HG03442 (cell line): ENCODE results near the gene ASTE1.
"Not testable (repeated sequence)": the region's sequence is repeated elsewhere in the genome, so short reads cannot be mapped to it uniquely, and the experiment has no call there.

Source experiments
- ATAC-seq: cut with Tn5 transposase; IDR thresholded peaks from one replicate; pipeline ENCODE4 v1.9.1; 2021; ENCODE audit warnings: mild to moderate bottlenecking, moderate library complexity; ENCODE audit not compliant: unreplicated experiment

Gene ASTE1

DNA sequence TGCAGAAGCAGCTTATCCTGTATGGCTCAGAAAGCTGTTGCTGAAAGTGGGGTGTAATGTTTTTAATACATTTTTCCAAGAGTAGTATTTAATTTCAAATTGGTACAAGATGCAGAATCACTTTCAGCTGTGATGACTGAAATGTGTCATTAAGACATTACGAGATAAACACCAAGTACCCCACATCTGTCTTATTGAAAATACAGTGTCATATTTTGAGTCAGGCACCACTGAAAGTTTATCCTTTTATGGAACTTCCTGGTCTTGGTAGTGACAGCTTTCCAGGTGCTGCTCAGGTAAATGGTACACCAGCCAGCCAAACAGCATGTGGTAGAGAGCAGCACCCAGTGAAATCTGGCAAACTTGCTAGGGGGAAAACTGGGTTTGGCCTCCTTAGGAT, 16.9 kb downstream of the ASTE1 start:
- ATAC-seq = no peak

DNA sequence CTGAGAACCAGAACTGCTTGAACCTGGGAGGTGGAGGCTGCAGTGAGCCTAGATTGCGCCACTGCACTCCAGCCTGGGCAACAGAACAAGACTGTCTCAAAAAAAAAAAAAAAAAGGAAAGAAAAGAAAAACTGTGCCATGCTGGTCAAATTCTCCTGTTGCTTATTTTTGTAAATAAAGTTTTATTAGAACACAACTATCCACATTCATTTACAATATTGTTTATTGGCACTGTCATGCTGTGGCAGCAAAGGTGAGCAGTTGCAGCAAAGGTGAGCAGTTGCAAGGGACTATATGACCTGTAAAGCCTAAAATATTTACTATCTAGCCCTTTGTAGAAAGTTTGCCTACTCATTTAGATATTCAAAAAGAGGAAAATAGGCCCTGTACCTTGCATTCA, 18.3 kb downstream of the ASTE1 start:
- ATAC-seq = no peak

DNA sequence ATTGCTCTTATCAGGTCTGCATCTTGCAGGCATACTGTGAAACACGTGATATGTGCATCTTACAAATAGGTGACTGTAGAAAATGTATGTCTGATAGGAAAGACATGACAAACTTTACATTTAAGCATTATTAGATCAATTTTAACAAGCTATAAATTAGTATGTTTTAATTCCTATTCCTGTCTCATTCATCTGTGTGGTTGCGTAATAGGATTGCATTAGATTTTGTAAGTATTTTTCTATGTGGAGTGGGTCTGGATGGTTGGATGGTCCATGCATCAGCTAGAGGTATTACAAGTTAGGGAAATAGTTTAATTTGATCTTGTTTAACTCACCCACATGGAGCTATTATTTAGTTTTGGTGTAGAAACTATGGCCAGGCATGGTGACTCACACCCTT, 18.8 kb downstream of the ASTE1 start:
- no peak for ATAC-seq

DNA sequence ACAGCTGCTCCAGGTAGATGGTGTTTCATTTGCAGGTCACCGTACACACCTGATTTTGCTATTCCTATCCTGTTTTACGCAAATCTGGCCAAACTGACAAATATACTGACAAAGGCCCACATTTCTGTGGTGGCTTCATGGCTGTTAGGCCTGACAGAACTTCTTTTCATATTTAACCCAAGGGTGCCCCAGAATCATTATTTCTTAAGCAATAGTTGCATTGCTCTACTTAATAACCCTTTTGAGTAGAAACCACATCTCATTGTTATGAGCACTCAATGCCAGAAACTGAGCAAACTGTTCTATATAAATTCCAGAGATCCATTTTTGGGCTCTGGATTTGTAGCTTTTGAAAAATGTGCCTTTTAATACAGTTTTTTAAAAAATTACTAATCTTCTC, 19.4 kb downstream of the ASTE1 start:
- ATAC-seq = no peak

DNA sequence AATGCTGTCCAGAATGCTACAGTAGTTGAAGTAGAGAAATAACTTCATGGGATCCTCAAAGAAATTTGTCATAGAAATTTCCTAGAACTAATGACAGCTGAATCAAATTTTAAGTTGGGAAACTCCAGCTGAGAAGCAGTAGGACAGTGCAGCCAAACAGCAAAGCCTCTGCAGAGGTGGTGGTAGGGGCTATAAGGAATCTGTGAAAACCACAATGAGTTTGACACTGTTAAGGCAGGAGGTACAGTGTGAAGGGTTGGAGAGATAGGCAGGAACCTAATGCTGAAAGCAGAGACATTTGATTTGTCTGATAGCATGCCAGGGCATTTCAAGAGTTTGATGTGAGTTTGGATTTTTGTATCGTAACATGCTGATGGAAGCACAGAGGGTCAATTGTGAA, 22.0 kb downstream of the ASTE1 start:
- no peak for ATAC-seq

DNA sequence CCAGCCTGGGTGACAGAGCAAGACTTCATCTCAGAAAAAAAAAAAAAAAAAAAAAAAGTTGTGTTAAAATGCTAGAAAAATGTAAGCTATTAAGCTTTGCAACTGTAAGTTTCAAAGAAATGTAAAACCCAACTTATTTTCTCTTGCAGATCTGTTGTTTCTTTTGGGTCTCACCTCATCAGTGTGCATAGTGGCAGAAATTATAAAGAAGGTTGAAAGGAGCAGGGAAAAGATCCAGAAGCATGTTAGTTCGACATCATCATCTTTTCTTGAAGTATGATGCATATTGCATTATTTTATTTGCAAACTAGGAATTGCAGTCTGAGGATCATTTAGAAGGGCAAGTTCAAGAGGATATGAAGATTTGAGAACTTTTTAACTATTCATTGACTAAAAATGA, 25.6 kb downstream of the ASTE1 start:
- ATAC-seq = no peak

DNA sequence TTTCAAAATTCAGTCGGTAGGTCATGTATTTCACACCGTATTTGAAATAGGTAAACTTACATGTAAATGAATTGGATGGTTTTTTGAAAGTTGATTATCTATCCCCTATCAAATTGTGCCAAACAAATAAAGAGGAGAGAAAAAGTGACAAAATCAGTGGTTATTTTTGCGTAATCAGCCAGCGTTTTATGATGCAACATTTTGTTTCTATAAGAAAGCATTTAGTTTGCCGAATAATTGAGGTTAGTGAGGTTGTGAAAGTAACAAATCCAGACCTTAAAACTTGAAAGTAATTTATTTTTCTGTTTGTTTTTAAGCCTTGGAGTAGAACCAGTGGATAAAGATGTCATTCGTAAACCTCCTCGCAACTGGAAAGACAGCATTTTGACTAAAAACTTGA, 29.3 kb downstream of the ASTE1 start:
- no peak for ATAC-seq

DNA sequence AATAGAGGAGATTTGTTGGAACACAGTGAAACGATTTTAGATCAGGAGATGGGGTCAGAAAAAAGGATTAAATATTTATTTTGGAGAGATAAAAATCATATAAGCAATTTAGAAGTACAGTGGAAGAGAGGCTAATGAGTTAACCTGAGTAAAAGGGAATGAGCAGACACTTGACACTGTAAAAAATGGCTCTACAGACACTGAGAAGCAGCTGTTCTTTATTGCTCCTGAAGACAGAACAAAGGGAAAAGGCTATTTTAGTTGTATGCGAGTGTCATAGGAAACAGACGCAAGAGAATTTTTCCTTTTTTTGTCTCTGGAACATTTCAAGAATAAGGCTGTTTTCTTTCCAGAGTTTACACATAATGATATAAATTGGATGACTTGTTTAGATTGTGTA, 34.3 kb downstream of the ASTE1 start:
- no peak for ATAC-seq

DNA sequence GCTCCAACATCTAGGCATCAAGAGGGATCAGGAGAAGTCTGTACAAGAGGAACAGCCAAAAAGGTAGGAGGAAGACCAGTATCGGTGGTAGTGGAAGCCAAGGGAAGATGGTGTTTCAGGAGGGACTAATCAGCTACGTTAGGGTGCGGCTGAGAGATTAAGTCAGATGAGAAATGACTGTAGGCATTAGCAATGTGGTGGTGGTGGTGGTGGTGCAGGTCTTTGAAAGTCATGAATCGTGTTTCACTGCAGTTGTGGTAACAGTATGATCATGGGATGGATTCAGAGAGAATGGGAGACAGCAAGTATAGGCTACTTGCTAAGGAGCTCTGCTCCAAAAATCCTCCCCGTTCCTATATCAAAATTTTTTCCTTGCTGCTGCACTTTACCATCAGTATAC, 35.5 kb downstream of the ASTE1 start:
- no peak for ATAC-seq

DNA sequence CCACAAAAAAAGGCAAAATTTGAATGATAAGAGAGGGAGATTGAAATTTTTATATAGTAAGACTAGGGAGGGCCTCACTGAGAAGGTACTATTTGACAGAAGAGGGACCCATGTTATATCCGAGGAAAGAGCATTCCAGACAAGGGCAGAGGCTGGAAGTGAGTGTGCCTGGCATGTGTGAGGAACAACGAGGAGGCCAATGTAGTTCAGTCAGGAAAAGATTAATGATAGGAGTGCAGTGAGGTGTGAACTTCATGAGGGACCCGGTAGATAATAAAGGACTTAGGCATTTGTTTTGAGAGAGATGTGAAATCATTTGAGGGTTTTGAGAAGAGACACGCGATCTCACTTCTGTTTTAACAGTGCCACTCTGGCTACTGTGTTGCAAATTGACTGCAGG, 36.3 kb downstream of the ASTE1 start:
- ATAC-seq = no peak

DNA sequence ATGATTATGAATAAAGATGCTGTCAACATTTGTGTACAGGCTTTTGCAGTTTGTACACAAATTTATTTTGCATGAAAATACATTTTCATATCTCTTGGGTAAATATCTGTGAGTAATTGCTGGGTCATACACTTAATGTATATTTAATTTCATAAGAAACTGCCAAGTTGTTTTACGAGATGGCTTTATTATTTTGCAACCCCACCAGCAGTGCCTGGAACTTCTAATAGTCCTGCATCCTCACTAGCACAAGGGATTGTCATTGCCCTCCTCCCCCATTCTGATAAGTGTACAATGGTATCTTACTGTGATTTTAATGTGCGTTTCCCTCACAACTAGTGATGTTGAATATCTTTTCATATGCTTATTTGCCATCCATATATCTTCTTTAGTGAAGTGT, 45.2 kb downstream of the ASTE1 start:
- no peak for ATAC-seq

DNA sequence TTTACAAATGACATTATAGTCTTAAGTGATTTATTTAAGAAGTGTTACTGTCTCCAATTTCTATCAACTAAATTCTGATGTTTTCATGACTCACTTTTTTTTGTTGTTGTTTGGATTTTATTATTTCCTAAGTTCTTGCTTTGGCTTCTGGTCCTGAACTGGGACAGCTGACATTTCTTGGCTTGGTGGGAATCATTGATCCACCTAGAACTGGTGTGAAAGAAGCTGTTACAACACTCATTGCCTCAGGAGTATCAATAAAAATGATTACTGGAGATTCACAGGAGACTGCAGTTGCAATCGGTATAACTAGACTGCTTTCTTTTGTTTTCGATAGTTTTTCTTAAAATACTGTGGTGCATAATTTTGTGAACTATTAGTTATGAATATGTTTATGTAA, 47.5 kb downstream of the ASTE1 start:
- ATAC-seq = no peak

DNA sequence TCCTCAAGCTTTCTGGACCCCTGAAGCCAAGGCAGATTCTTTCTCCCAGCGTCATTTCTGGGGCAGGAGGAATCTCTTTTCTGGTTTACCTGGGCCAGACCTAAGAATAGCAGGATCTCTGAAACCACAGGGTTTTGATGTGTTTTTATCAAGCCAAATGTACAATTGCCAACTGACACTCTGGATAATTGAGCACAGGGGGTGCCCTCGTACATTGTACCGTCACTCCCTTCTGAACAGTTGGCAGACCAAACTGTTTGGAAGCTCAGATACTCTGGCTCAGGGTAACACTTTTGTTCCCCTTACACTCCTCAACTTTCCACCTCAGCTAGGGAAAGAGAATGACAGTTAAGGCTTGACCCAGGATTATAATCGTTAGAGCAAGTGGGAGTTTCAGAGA, 49.9 kb downstream of the ASTE1 start:
- ATAC-seq = no peak

DNA sequence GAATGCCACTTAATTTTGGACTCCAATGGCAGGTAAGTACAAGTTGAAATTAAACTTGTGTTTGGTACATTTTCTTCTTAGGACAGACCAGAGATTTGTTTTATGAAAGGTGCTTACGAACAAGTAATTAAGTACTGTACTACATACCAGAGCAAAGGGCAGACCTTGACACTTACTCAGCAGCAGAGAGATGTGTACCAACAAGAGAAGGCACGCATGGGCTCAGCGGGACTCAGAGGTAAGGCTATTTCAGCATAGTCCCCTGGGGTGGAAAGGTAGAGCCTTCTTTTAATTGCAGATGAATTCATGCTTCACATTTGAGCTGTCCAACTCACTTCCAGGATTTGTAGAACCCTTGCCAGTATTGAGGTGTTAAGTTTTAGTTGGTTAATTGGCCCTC, 51.4 kb downstream of the ASTE1 start:
- no peak for ATAC-seq

DNA sequence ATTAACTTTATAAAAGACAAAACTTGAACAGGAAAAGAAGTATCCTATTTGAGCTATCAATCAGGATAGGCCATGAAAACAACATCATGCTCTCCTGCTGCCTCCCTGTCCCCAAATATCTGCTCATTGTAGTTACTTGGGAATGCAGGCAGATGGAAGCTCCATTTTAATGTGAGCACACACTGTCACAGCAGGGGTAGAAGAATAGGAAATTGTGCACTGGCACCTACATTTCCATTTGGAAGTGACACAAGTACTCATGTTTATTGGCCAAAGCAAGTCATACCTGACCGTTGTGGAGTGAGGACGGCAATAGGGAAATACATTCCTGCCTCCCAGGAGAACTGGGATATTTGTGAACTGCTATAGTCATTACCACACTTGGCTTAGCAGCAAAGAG, 52.4 kb downstream of the ASTE1 start:
- ATAC-seq = no peak

DNA sequence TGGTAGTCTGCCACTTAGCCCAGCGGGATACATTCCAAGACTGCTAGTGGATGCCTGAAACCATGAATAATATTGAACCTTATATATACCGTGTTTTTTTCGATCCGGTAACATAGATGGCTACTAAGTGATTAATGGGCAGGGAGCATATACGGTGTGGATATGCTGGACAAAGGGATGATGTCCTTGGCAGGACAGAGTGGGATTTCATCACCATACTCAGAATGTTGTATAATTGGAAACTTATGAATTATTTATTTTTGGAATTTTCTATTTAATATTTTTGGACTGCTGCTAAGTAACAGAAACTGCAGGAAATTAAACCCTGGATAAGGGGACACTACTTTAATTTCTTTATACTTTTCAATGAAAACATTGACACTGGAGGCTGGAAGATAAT, 53.2 kb downstream of the ASTE1 start:
- ATAC-seq = no peak

DNA sequence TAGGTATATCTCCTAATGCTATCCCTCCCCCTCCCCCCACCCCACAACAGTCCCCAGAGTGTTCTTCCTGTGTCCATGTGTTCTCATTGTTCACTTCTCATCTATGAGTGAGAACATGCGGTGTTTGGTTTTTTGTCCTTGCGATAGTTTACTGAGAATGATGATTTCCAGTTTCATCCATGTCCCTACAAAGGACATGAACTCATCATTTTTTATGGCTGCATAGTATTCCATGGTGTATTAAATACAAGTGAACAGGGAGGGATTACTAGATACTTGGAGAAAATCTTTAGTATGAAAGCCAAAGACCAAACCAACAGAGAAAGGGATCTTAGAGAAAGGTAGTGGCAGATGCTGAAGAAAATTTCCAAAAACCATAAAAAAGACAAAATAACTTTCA, 54.0 kb downstream of the ASTE1 start:
- ATAC-seq = not testable (repeated sequence)

DNA sequence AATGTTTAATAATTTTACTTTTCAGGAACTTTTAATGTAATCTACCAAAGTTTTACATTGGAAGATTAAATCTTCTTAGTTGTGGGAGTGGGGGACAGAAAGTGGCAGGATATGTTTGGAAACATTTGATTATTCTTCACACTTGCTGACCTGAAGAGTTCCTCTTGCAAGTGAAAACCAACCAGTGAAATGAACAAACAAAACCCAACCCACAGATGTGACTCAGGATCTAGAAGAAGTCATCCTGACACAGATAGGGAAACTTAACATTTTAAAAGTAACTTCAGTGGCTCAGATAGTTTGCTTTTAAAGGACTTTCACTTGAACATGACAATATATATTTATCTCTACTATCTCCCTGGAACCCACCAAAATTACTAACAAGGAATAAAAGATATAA, 55.4 kb downstream of the ASTE1 start:
- ATAC-seq = no peak

DNA sequence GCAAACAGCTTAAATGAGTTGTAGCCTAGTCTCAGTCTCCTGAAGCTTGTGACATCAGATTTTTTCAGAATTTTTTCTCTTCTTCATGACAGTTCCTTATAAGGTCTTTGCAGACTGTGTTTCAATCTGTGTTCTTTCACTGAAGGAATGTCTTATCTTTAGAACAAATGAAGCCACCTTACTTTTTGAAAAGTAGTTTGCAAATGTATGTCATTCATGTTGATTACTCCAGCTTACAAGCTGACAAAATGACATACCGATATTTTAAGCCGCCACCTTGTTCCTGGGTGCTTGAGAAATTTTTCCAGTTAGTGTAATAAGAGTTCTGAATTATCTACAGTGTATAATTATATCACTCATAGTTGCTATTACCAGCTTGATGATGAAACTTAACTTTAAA, 57.0 kb downstream of the ASTE1 start:
- ATAC-seq = no peak

DNA sequence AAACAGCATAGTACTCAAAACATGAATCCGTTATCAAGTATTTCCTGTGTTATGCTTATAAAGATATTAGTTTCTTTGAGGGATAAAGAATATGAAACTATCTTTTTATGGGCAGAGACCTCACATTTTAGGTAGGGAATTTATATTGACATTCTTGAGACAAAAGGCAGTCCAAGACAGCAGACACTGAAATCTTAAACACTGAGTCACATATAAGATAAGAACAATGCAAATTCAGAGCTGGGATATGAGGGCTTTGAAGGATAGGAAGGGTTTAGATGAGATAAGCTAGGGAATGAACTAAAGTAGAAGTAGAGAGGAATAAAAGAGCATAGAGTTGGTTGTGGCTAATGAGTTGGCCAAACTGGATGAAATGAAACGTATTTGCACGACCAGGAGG, 58.4 kb downstream of the ASTE1 start:
- ATAC-seq = no peak

DNA sequence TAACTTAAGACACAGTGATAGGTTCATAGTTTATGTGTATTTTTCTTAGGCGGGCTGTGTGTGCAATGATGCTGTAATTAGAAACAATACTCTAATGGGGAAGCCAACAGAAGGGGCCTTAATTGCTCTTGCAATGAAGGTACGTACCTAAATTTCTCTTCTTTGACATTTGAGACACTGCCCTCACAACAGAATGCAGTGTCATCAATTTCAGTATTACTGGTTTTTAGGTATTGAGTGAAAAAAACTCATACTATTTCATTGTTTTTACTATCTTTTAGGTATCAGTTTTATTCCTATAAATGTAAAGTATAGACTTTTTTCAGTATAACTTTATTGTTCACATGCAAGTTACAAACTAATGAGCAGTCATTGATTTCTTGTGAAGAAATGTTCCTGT, 59.3 kb downstream of the ASTE1 start:
- ATAC-seq = no peak

DNA sequence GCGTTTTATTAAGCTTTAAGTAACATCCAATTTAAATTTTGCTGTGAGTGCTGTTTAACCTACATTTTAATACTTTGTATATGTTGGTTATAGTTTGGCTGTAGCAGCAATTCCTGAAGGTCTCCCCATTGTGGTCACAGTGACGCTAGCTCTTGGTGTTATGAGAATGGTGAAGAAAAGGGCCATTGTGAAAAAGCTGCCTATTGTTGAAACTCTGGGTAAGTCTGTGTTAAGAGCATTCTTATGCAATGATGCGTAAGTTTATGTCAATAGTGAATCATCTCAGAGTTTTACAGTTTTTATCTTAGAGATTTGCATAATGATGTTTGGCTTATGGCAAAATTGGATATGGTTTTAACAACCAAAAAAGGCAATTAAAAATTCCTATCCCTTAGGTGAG, 62.7 kb downstream of the ASTE1 start:
- no peak for ATAC-seq
